Measurements from ENCODE around the gene ATP11B. TPM values are rescaled to one million over a fixed set of nuclear protein-coding genes. Genes with fewer than 3 reads are reported as not detected.

The ATP11B gene
- total RNA-seq, 3 donors from 2014 or later = 70.8 to 92.8 (median 77.3) TPM

GRCh38 chr3:182807061-182807460, 13.8 kb downstream of the ATP11B start:
- H3K27ac ChIP-seq = no peak overlapping the region
- H3K4me1 ChIP-seq = no peaks in the 10 kb centered on the region
- H3K9me3 ChIP-seq = no peaks in the 10 kb centered on the region
- no peaks in the 10 kb centered on the region for H3K36me3 ChIP-seq
- H3K27me3 ChIP-seq = no peaks in the 10 kb centered on the region
- TF ChIP-seq POLR2AphosphoS5 (IDR thresholded peaks at IDR 0.05) = no peak
- TF ChIP-seq POLR2A (IDR thresholded peaks at IDR 0.05) = no peak
- TF ChIP-seq CTCF (IDR thresholded peaks at IDR 0.05) = no peak
- intact Hi-C loops (cut with DNase I; ENCODE audit: low total_unique reads) = no loop called here
- no peak for DNase-seq (ENCODE audit: low spot score in 2 of 2)
- no peak overlapping the region for H3K4me3 ChIP-seq

GRCh38 chr3:182808041-182808770, 14.9 kb downstream of the ATP11B start:
- Histone ChIP-seq H3K36me3 (no peaks in the 10 kb centered on the region), H3K9me3 (no peaks in the 10 kb centered on the region), H3K27me3 (no peaks in the 10 kb centered on the region), H3K27ac (no peak overlapping the region), H3K4me1 (no peaks in the 10 kb centered on the region), H3K4me3 (no peak overlapping the region)
- no peak for TF ChIP-seq POLR2A (IDR thresholded peaks at IDR 0.05)
- TF ChIP-seq CTCF (IDR thresholded peaks at IDR 0.05) = no peak
- TF ChIP-seq POLR2AphosphoS5 (IDR thresholded peaks at IDR 0.05) = no peak
- intact Hi-C loops (cut with DNase I; ENCODE audit: low total_unique reads) = no loop called here
- DNase-seq (ENCODE audit: low spot score in 2 of 2) = no peak

- Histone ChIP-seq H3K9me3 (no peaks in the 10 kb centered on the region), H3K27ac (no peak overlapping the region), H3K36me3 (no peaks in the 10 kb centered on the region), H3K4me1 (no peaks in the 10 kb centered on the region), H3K27me3 (no peaks in the 10 kb centered on the region), H3K4me3 (no peak overlapping the region)
- no peak for TF ChIP-seq CTCF (IDR thresholded peaks at IDR 0.05)
- TF ChIP-seq POLR2A (IDR thresholded peaks at IDR 0.05) = no peak
- intact Hi-C loops (cut with DNase I; ENCODE audit: low total_unique reads) = no loop called here
- DNase-seq (ENCODE audit: low spot score in 2 of 2) = no peak
These were observed 16.2 kb downstream of the ATP11B start for GRCh38 chr3:182809531-182809930.

GRCh38 chr3:182810574-182811268, 17.4 kb downstream of the ATP11B start:
- Histone ChIP-seq H3K9me3 (no peaks in the 10 kb centered on the region), H3K27ac (no peak overlapping the region), H3K4me1 (no peaks in the 10 kb centered on the region), H3K4me3 (no peak overlapping the region), H3K27me3 (no peaks in the 10 kb centered on the region), H3K36me3 (no peaks in the 10 kb centered on the region)
- intact Hi-C loops (cut with DNase I; ENCODE audit: low total_unique reads) = no loop called here
- TF ChIP-seq CTCF (IDR thresholded peaks at IDR 0.05) = no peak
- TF ChIP-seq POLR2AphosphoS5 (IDR thresholded peaks at IDR 0.05) = no peak
- TF ChIP-seq POLR2A (IDR thresholded peaks at IDR 0.05) = no peak
- DNase-seq (ENCODE audit: low spot score in 2 of 2) = no peak

GRCh38 chr3:182811269-182811596, 17.9 kb downstream of the ATP11B start:
- Histone ChIP-seq H3K4me3 (no peak overlapping the region), H3K4me1 (no peaks in the 10 kb centered on the region), H3K9me3 (no peaks in the 10 kb centered on the region), H3K36me3 (no peaks in the 10 kb centered on the region), H3K27me3 (no peaks in the 10 kb centered on the region), H3K27ac (no peak overlapping the region)
- no peak for DNase-seq (ENCODE audit: low spot score in 2 of 2)
- intact Hi-C loops (cut with DNase I; ENCODE audit: low total_unique reads) = no loop called here
- TF ChIP-seq POLR2A (IDR thresholded peaks at IDR 0.05) = no peak
- TF ChIP-seq POLR2AphosphoS5 (IDR thresholded peaks at IDR 0.05) = no peak
- TF ChIP-seq CTCF (IDR thresholded peaks at IDR 0.05) = no peak

All from breast epithelium (tissue), 4 donors.